T-helper 2 cell treated with Interferon-gamma antibody and Interleukin-4, amounts not matched to agents 5 μg/mL and 100 μg/mL, for 36 hours (primary cell): ENCODE measurements around the gene SULT1C4.
"Not testable (repeated sequence)": the region's sequence is repeated elsewhere in the genome, so short reads cannot be mapped to it uniquely, and the experiment has no call there.

Source experiments
- DNase-seq: peaks from one replicate; pipeline ENCODE4 v3.0.0; 2021; ENCODE audit warnings: low spot score
- H3K27ac Mint-ChIP-seq: one replicate; pipeline ENCODE4 v1.8.0; 2021; ENCODE audit warnings: mild to moderate bottlenecking, mixed read lengths
- H3K27me3 Mint-ChIP-seq: one replicate; pipeline ENCODE4 v1.8.0; 2021; ENCODE audit warnings: low read depth, mixed read lengths
- H3K36me3 Mint-ChIP-seq: one replicate; pipeline ENCODE4 v1.8.0; 2021; ENCODE audit warnings: low read depth, mixed read lengths
- H3K4me1 Mint-ChIP-seq: one replicate; pipeline ENCODE4 v1.8.0; 2021; ENCODE audit warnings: low read depth, mixed read lengths
- H3K4me3 Mint-ChIP-seq: one replicate; pipeline ENCODE4 v1.8.0; 2022; ENCODE audit warnings: mild to moderate bottlenecking, moderate library complexity, mixed read lengths
- H3K9me3 Mint-ChIP-seq: one replicate; pipeline ENCODE4 v1.8.0; 2021; ENCODE audit warnings: mixed read lengths

The SULT1C4 gene

DNA sequence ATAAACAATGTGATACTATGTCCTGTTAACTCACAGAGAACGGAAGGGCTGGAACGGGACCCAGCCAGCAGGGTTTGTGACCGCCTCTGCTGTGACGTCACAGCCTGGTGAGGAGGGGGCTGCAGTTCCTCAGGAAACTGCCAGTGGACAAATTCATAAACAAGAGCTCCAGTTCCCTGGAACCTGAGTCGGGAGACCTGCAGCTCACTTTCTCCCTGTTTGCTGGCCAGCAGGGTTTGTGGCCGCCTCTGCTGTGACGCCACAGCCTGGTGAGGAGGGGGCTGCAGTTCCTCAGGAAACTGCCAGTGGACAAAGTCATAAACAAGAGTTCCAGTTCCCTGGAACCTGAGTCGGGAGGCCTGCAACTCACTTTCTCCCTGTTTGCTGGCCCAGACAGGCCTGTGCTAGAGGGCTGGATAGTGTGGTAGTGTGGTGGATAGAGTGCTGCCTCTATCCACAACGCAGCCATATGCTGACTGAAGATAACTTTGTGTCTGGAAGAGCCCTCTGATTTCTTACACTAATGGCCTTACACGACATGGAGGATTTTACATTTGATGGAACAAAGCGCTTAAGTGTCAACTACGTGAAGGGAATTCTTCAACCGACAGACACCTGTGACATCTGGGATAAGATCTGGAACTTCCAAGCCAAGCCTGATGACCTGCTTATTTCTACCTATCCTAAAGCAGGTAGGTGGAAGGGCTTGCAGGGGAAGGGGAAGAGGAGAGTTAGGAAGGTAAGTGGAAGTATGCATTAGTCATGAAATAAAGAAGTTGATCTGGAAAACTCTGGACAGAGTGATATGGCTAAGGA, at the start of gene SULT1C4:
TSS of gene SULT1C4 (plus strand) at position 140 of the 816 bp plus-strand sequence. CDS start at position 524, 384 bp downstream.
- Mint-ChIP-seq H3K4me1 (peaks cover 2% of the 10 kb centered on the region), H3K27ac (no peak within 1 kb of the TSS), H3K4me3 (no peak within 1 kb of the TSS), H3K9me3 (no peaks in the 10 kb centered on the region), H3K27me3 (peaks cover 10% of the 10 kb centered on the region), H3K36me3 (no peaks in the 10 kb centered on the region)
- no peak for DNase-seq

DNA sequence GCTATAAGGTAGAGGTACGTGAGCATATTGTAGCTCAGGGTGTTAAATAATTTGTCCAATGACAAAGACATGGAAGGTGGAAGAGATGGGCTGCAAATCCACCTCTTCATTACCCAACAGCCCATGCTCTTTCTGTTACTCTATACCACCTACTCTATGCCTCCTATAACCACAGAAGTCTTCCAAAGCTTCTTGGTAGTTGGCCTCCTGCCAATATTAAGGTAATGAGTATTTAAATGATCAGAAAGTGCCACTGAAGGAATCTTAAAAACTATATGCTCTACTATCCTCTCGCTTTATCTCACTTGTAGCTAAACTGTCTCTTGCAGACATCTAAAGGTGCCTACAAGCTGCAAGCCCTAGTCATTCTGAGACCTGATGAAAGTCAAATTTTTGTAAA, 48.0 kb upstream of the SULT1C4 start:
- H3K36me3 Mint-ChIP-seq, result no peaks in the 10 kb centered on the region
- no peak overlapping the region for H3K4me3 Mint-ChIP-seq
- H3K9me3 Mint-ChIP-seq, result no peaks in the 10 kb centered on the region
- peaks cover 4% of the 10 kb centered on the region for H3K27me3 Mint-ChIP-seq
- DNase-seq, result no peak
- no peaks in the 10 kb centered on the region for H3K4me1 Mint-ChIP-seq
- no peak overlapping the region for H3K27ac Mint-ChIP-seq

DNA sequence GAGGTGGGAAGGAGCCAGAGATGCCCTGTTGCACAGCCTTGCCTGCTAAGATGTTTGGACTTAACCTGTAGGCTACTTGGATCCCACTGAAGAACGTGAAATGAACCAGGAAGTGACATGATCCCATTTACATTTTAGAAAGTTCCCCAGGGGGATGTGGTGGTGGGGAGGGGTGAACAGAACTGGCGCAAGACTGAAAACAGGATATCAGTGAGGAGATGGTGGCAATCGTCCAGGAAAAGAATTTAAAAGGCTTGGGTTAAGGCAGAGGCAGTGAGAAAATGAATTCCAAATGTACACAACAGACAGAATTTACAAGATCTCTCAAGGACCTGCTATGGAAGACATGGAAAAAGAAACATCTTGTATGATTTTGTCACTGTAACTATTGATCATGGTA, 46.8 kb upstream of the SULT1C4 start:
- no peak for DNase-seq
- Mint-ChIP-seq H3K27ac (no peak overlapping the region), H3K4me3 (no peak overlapping the region)

DNA sequence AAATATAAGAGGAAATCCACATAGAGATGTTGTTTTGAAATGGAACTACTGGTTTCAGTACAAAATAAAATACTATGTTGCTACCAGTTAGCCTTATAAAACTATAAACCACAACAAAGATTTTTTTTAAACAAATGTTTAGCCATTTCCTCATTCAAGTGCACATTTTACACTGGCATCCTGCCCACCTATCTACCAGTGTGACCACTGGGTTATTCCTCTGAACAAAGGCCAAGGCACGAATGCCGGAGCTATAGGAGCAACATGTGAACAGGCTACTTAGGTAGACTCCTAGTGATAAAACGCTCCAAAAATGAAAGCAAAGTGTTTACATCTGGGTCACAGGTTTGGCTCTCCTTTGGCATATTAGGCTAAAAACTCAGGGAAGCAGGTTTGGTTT, 31.8 kb upstream of the SULT1C4 start:
- Mint-ChIP-seq H3K27ac (no peak overlapping the region), H3K9me3 (no peaks in the 10 kb centered on the region), H3K4me3 (no peak overlapping the region), H3K4me1 (no peaks in the 10 kb centered on the region), H3K27me3 (peaks cover 7% of the 10 kb centered on the region), H3K36me3 (no peaks in the 10 kb centered on the region)
- no peak for DNase-seq

More for the DNA sequence above, 46.8 kb upstream of the SULT1C4 start:
- peaks cover 5% of the 10 kb centered on the region for H3K27me3 Mint-ChIP-seq
- H3K36me3 Mint-ChIP-seq, result no peaks in the 10 kb centered on the region
- H3K9me3 Mint-ChIP-seq, result no peaks in the 10 kb centered on the region
- no peaks in the 10 kb centered on the region for H3K4me1 Mint-ChIP-seq

DNA sequence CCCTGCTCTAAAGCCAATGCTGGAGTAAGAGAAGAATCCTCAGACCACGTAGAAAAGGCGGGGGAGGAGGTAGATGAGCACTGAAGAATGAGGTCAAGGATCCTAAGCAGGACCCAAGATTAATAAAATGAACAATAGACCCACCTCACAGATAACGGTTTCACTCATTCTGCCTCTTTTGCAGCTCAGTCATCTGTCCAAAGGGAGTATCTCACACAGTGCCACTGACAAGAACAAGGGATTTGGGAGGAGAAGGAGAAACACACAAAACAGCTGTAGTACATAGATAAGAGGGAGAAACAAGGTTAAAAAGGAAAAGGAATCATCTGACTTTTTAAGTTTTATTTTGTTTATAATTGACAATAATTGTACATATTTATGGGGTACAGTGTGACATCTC, 30.9 kb upstream of the SULT1C4 start:
- H3K36me3 Mint-ChIP-seq, result no peaks in the 10 kb centered on the region
- H3K4me1 Mint-ChIP-seq, result no peaks in the 10 kb centered on the region
- H3K4me3 Mint-ChIP-seq, result no peak overlapping the region
- H3K27ac Mint-ChIP-seq, result no peak overlapping the region
- H3K9me3 Mint-ChIP-seq, result no peaks in the 10 kb centered on the region
- H3K27me3 Mint-ChIP-seq, result peaks cover 2% of the 10 kb centered on the region
- DNase-seq, result no peak

DNA sequence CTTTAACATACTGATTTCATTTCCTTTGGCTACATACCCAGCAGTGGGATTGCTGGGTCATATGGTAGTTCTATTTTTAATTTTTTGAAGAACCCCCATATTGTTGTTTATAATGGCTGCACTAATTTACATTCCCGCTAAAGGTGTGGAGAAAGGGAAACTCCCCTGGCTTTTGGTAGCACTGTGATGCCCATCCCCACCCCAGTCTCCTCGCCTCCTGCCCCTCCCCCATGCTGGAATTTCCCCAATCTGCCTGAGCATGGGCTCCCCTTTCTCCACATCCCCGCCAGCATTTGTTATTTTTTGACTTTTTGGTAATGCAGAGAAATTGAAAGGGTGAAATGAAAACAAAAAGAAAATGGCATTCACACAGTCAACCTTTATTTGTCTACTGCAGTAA, 30.0 kb upstream of the SULT1C4 start:
- no peak overlapping the region for H3K27ac Mint-ChIP-seq
- no peaks in the 10 kb centered on the region for H3K36me3 Mint-ChIP-seq
- no peak for DNase-seq
- no peaks in the 10 kb centered on the region for H3K9me3 Mint-ChIP-seq
- H3K4me1 Mint-ChIP-seq, result no peaks in the 10 kb centered on the region
- H3K27me3 Mint-ChIP-seq, result peaks cover 4% of the 10 kb centered on the region
- no peak overlapping the region for H3K4me3 Mint-ChIP-seq

DNA sequence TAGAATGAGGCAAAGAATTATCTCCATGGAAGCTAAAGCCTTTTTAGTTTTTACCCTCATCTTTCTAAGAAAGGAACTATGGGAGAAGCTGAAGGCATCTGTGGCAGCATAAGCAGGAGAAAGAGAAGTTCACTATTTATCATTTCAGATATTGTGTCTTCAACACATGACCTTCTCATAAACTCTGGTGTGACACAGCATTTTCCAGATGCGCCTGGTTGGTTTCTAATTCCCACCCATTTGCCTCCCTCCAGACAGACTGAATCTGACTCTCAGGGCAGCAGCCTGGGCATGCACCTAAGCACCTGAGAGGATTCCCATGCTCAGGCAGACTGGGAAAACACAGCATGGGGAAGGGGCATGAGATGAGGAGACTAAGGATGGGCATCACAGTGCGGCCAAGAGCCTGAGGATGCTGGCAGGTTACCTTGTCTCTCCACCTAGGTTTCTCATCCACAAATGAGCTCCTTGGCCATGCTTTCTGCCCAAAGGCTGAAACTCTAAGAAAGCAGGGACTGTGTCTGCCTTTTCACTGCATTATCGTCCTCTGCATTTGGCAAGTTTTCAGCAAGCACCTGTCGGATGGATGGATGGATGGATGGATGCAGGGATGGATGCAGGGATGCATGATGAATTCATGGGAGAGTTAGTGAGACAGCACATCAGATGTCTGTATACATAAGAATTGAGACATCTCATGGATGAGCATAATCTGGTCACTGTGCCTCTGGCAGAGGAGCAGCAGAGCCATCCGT, 28.8 kb upstream of the SULT1C4 start:
- H3K4me1 Mint-ChIP-seq, result no peaks in the 10 kb centered on the region
- DNase-seq, result no peak
- no peaks in the 10 kb centered on the region for H3K9me3 Mint-ChIP-seq
- peaks cover 4% of the 10 kb centered on the region for H3K27me3 Mint-ChIP-seq
- H3K27ac Mint-ChIP-seq, result no peak overlapping the region
- H3K36me3 Mint-ChIP-seq, result no peaks in the 10 kb centered on the region
- H3K4me3 Mint-ChIP-seq, result no peak overlapping the region

DNA sequence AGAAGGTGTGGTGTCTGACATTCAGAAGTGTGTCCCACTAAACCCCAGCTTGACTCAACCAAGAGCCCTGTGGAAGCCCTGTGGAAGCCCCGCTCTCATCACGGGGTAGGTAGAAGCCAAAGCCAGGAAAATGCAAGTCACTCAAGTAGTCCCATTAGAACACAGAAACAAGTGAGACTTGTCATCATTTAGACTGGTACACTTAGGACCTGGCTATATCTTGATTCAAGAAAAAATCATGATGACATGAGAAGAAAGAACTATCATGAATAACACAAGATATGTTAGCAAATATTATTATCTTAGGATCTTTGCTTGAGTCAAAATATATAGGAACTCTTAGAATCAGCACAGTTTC, 28.2 kb upstream of the SULT1C4 start:
- no peak overlapping the region for H3K27ac Mint-ChIP-seq
- H3K9me3 Mint-ChIP-seq, result no peaks in the 10 kb centered on the region
- no peak overlapping the region for H3K4me3 Mint-ChIP-seq
- peaks cover 4% of the 10 kb centered on the region for H3K27me3 Mint-ChIP-seq
- DNase-seq, result no peak
- H3K36me3 Mint-ChIP-seq, result no peaks in the 10 kb centered on the region
- no peaks in the 10 kb centered on the region for H3K4me1 Mint-ChIP-seq

DNA sequence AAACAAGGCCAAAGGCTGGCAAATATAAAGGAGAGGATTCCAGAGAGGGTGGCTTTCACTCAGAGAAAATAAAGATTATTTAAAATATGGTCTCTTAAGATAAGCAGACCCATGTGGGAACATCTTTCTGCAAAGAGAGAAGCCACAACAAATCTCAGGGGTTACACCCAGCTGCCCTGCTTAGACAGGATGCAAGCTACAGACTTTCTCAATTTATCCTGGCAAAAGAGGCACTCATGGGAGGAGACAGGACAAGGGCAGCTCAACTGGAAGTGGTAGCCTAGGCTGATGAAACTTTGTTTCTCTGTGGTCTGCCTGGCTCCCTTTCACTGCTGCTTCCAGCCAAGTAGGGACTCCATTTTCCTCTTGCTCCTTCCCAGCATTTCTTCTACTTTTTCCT, 25.9 kb upstream of the SULT1C4 start:
- H3K4me1 Mint-ChIP-seq, result no peaks in the 10 kb centered on the region
- H3K4me3 Mint-ChIP-seq, result no peak overlapping the region
- no peaks in the 10 kb centered on the region for H3K9me3 Mint-ChIP-seq
- peaks cover 8% of the 10 kb centered on the region for H3K27me3 Mint-ChIP-seq
- H3K36me3 Mint-ChIP-seq, result no peaks in the 10 kb centered on the region
- DNase-seq, result no peak
- no peak overlapping the region for H3K27ac Mint-ChIP-seq

DNA sequence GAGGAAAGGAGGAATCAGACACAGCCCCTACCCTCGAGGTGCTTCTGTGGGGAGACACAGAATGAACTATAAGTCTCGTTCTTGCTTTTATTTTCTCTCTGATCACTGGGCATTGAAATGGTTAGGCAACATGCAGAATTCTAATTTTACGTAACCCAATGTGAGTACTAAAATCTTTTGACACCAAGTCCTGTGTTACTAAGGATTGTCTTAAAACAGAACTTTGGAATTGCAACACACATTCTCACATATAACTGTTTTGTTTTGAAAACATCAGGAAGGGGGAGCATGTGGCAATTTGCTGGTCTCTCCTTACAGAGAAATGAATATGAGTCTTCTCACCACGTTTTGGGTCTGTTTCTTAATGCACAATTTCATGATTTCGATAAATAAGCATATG, 23.6 kb upstream of the SULT1C4 start:
- Mint-ChIP-seq H3K4me1 (peaks cover under 1% of the 10 kb centered on the region), H3K36me3 (no peaks in the 10 kb centered on the region), H3K27me3 (peaks cover 16% of the 10 kb centered on the region), H3K4me3 (no peak overlapping the region), H3K27ac (no peak overlapping the region), H3K9me3 (no peaks in the 10 kb centered on the region)
- DNase-seq, result no peak

DNA sequence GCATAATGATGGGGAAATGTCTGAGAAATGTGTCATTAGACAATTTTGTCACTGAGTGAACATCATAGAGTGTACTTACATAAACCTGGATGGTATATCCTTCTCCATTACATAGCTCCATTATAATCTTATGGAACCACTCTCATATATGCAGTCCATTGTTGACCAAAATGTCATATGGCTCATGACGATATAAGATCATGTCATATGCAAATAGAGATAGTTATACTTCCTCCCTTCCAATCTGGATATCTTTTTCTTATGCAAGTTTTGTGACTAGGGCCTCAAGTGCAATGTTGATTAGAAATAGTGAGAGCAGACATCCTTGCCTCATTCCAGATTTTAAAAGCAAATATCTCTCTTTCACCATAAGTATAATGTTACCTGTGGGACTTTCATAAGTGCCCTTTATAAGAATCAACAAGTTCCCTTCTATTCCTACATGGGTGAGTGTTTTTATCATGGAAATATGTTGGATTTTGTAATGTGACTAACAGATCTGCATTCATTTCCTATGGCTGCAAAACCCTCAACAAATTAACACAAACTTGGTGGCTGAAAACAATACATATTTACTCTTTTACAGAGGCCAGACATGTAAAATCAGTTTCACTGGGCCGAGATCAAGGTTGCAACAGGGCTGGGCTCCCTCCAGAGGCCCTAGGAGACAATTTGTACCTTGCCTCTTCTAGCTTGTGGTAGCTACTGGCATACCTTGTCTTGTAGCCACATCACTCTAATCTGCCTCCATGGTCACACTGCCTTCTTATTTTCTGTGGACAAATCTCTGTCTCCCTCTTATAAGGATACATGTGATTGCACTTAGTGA, 21.6 kb upstream of the SULT1C4 start:
- H3K27ac Mint-ChIP-seq, result no peak overlapping the region
- H3K9me3 Mint-ChIP-seq, result no peaks in the 10 kb centered on the region
- no peaks in the 10 kb centered on the region for H3K36me3 Mint-ChIP-seq
- peaks cover 4% of the 10 kb centered on the region for H3K4me1 Mint-ChIP-seq
- DNase-seq, result no peak
- H3K27me3 Mint-ChIP-seq, result peaks cover 31% of the 10 kb centered on the region
- no peak overlapping the region for H3K4me3 Mint-ChIP-seq

DNA sequence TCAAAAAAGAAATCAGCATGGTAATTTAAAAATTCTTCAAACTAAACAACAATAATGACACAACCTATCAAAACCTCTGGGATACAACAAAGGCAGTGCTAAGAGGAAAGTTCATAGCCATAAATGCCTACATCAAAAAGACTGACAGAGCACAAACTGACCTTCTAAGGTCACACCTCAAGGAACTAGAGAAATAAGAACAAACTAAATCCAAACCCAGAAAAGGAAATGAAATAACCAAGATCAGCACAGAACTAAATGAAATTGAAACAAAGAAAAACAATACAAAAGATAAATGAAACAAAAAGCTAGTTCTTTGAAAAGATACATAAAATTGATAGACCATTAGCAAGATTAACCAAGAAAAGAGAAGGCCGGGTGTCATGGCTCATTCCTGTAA, 18.4 kb upstream of the SULT1C4 start:
- not testable (repeated sequence) for H3K4me1 Mint-ChIP-seq, H3K9me3 Mint-ChIP-seq, H3K27ac Mint-ChIP-seq, H3K36me3 Mint-ChIP-seq, H3K4me3 Mint-ChIP-seq, DNase-seq
- peaks cover 30% of the 10 kb centered on the region for H3K27me3 Mint-ChIP-seq

DNA sequence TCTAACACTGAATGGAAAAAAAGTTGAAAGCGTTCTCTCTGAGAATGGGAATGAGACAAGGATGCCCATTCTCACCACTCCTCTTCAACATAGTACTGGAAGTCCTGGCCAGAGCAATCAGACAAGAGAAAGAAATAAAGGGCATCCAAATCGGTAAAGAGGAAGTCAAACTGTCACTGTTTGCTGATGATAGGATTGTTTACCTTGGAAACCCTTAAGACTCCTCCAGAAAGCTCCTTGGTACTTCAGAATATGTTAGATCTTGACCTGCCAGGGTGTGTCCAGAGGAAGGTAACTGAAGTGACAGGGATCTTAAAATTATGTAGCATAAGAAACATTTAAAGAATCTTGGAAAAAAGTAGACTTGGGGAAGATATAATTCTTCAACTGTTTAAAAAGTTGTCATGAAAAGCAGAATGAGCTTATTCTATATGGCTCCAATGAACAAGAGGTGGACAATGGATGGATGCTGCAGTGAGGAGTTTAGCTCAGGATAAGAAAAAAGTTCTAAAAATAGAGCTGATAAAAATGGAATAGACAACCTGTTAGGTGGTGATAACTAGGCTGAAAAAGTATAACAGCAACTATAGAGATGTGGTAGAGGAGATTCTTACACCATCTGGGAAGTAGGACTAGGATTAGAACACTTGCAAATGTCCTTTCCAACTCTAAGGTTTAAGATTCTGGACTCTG, 16.8 kb upstream of the SULT1C4 start:
- no peak for DNase-seq
- Mint-ChIP-seq H3K27me3 (peaks cover 30% of the 10 kb centered on the region), H3K4me1 (peaks cover 4% of the 10 kb centered on the region), H3K27ac (no peak overlapping the region), H3K4me3 (no peak overlapping the region), H3K36me3 (no peaks in the 10 kb centered on the region), H3K9me3 (no peaks in the 10 kb centered on the region)
